ENCODE data around the gene VWA5B2.

GRCh38 chr3:184248454-184249411, 19.3 kb downstream of the VWA5B2 start, which contains the start of gene ALG3:
- peak in 1 of 7 experiments; percentile 21 for TF ChIP-seq CTCF (IDR thresholded peaks at IDR 0.05)
- peak; percentile 68 to 84 (median 83) for TF ChIP-seq POLR2A (IDR thresholded peaks at IDR 0.05)

All from body of pancreas (tissue), 4 donors.